A549 (cell line): ENCODE measurements around the gene PLXNB2. TPM values are rescaled to one million over a fixed set of nuclear protein-coding genes. Genes with fewer than 3 reads are reported as not detected.

Experiments
- ATAC-seq, 2 experiments: fragments of 200-7000 bp in 1 of 2; fragments of >200 bp in 1 of 2; cut with Nextera tagmentation in 1 of 2; cut with Tn5 transposase in 1 of 2; 3 replicates each; pipeline versions ENCODE4 v1.8.0 to v1.9.1; 2018 to 2020; ENCODE audit warnings: mild to moderate bottlenecking in 1 of 2, moderate library complexity in 1 of 2
- CTCF ChIA-PET: fragments of 300-600 bp; sonication (Branson Sonifier 250); formaldehyde crosslinking; extraction: SDS; loops from one replicate; lab custom pipeline; 2021; ENCODE audit warnings: antibody characterized with exemption, inconsistent platforms; lab: Yijun Ruan, JAX
- POLR2A ChIA-PET: fragments of 350-600 bp; formaldehyde crosslinking; extraction: SDS; loops from one replicate; lab custom pipeline; 2021; ENCODE audit warnings: antibody characterized with exemption, inconsistent platforms; lab: Yijun Ruan, JAX
- DNase-seq, 2 experiments: peaks; one replicate each; pipeline versions ENCODE4 v3.0.0 to v3.0.0-alpha.2; 2011 to 2016; ENCODE audit warnings: low read depth in 1 of 2, low spot score in 1 of 2
- FAIRE-seq: peaks from 2 replicates; lab custom pipeline; 2011; peaks lifted over from hg19 to GRCh38; lab: Jason Lieb, UNC
- H3K27ac ChIP-seq, 2 experiments: fragments of >200 bp; sonication (Bioruptor Twin); formaldehyde crosslinking; 3 replicates each; pipeline ENCODE4 v1.5.1; 2016 to 2017
- H3K4me1 ChIP-seq: fragments of >200 bp; sonication (Bioruptor Twin); formaldehyde crosslinking; 3 replicates; pipeline ENCODE4 v1.6.1; 2016
- H3K4me2 ChIP-seq: fragments of >200 bp; sonication (Bioruptor Twin); formaldehyde crosslinking; 3 replicates; pipeline ENCODE4 v1.6.1; 2016
- H3K4me3 ChIP-seq: fragments of >200 bp; sonication (Bioruptor Twin); formaldehyde crosslinking; 3 replicates; pipeline ENCODE4 v1.5.1; 2016
- H3K9me3 ChIP-seq: fragments of >200 bp; sonication (Bioruptor Twin); formaldehyde crosslinking; 3 replicates; pipeline ENCODE4 v1.6.1; 2016
- BHLHE40 ChIP-seq: IDR thresholded peaks from 2 replicates; pipeline ENCODE4 v1.6.1; 2012; ENCODE audit warnings: low read depth, low read length, inconsistent platforms
- CBX2 ChIP-seq: fragments of 200-600 bp; sonication (generic); IDR thresholded peaks from 2 replicates; pipeline ENCODE4 v1.6.1; 2016; ENCODE audit warnings: low read depth, mild to moderate bottlenecking, borderline replicate concordance
- CBX8 ChIP-seq: fragments of 200-600 bp; sonication (generic); IDR thresholded peaks from 2 replicates; pipeline ENCODE4 v1.6.1; 2016
- CEBPB ChIP-seq, 2 experiments: fragments of >200 bp in 1 of 2; sonication (Bioruptor Twin) in 1 of 2; formaldehyde crosslinking in 1 of 2; IDR thresholded peaks; 2 replicates each; pipeline ENCODE4 v1.6.1; 2012 to 2016
- E2F6 ChIP-seq: IDR thresholded peaks from 2 replicates; pipeline ENCODE4 v1.6.1; 2012; ENCODE audit warnings: low read depth, borderline replicate concordance
- EHF ChIP-seq: fragments of 250-450 bp; sonication (Bioruptor Pico); IDR thresholded peaks from 2 replicates; pipeline ENCODE4 v1.5.0; 2020; ENCODE audit warnings: mild to moderate bottlenecking
- EP300 ChIP-seq, 2 experiments: fragments of >200 bp; sonication (Bioruptor Twin); formaldehyde crosslinking; IDR thresholded peaks; 2 replicates in 1 of 2; 3 replicates in 1 of 2; pipeline ENCODE4 v1.6.1; 2016 to 2017
- ESRRA ChIP-seq: fragments of 150-350 bp; IDR thresholded peaks from 2 replicates; pipeline ENCODE4 v1.6.1; 2014; ENCODE audit warnings: mild to moderate bottlenecking, low read length, borderline replicate concordance
- HDAC2 ChIP-seq: fragments of 200-600 bp; sonication (generic); IDR thresholded peaks from 2 replicates; pipeline ENCODE4 v1.6.1; 2016
- HEYL ChIP-seq: fragments of 250-450 bp; sonication (Bioruptor Pico); IDR thresholded peaks from 2 replicates; pipeline ENCODE4 v1.8.0; 2021; ENCODE audit warnings: mild to moderate bottlenecking, moderate library complexity
- HOXB13 ChIP-seq: fragments of 250-450 bp; sonication (Bioruptor Pico); IDR thresholded peaks from 2 replicates; pipeline ENCODE4 v1.5.0; 2020; ENCODE audit warnings: low read depth, mild to moderate bottlenecking, moderate library complexity
- JUN ChIP-seq, 2 experiments: fragments of >200 bp; sonication (Bioruptor Twin); formaldehyde crosslinking; IDR thresholded peaks; 2 replicates in 1 of 2; 3 replicates in 1 of 2; pipeline ENCODE4 v1.6.1; 2016 to 2017
- JUNB ChIP-seq: fragments of >200 bp; sonication (Bioruptor Twin); formaldehyde crosslinking; IDR thresholded peaks from 2 replicates; pipeline ENCODE4 v1.6.1; 2016
- KDM5A ChIP-seq: fragments of 200-600 bp; sonication (generic); IDR thresholded peaks from 2 replicates; pipeline ENCODE4 v1.6.1; 2016; ENCODE audit warnings: antibody characterized with exemption, mild to moderate bottlenecking
- MAFK ChIP-seq: fragments of 450-650 bp; IDR thresholded peaks from 2 replicates; pipeline ENCODE4 v1.6.1; 2014; ENCODE audit not compliant: partially characterized antibody
- MAX ChIP-seq: IDR thresholded peaks from 2 replicates; pipeline ENCODE4 v1.6.1; 2012
- NFE2L2 ChIP-seq: fragments of 150-350 bp; conservative IDR thresholded peaks from 2 replicates; pipeline ENCODE4 v1.6.1; 2014; ENCODE audit warnings: low read length
- NPAS2 ChIP-seq: fragments of 250-450 bp; sonication (Bioruptor Pico); IDR thresholded peaks from 2 replicates; pipeline ENCODE4 v1.8.0; 2022; ENCODE audit warnings: mild to moderate bottlenecking, moderate library complexity, borderline replicate concordance
- POLR2AphosphoS2 ChIP-seq: conservative IDR thresholded peaks from 2 replicates; pipeline ENCODE4 v1.6.1; 2012; ENCODE audit warnings: low read length, improper control_type of control experiment, inconsistent platforms
- RAD21 ChIP-seq, 2 experiments: fragments of >200 bp in 1 of 2; sonication (Bioruptor Twin) in 1 of 2; formaldehyde crosslinking in 1 of 2; IDR thresholded peaks in 1 of 2; conservative IDR thresholded peaks in 1 of 2; 2 replicates in 1 of 2; 3 replicates in 1 of 2; pipeline ENCODE4 v1.6.1; 2012 to 2018; ENCODE audit warnings: inconsistent platforms in 1 of 2
- REST ChIP-seq: fragments of 200-600 bp; sonication (generic); IDR thresholded peaks from 2 replicates; pipeline ENCODE4 v1.6.1; 2016; ENCODE audit warnings: antibody characterized with exemption, mild to moderate bottlenecking, moderate library complexity
- TFCP2L1 ChIP-seq: fragments of 250-450 bp; sonication (Bioruptor Pico); IDR thresholded peaks from 2 replicates; pipeline ENCODE4 v1.5.0; 2021; ENCODE audit warnings: mild to moderate bottlenecking
- TP53 ChIP-seq: fragments of 250-450 bp; sonication (Bioruptor Pico); IDR thresholded peaks from 2 replicates; pipeline ENCODE4 v1.5.0; 2021; ENCODE audit warnings: mild to moderate bottlenecking, moderate library complexity
- ZNF302 ChIP-seq: fragments of 250-450 bp; sonication (Bioruptor Pico); IDR thresholded peaks from 2 replicates; pipeline ENCODE4 v1.9.0; 2021; ENCODE audit warnings: inconsistent platforms, mild to moderate bottlenecking, moderate library complexity
- ZSCAN20 ChIP-seq: fragments of 250-450 bp; sonication (Bioruptor Pico); IDR thresholded peaks from 2 replicates; pipeline ENCODE4 v1.8.0; 2022; ENCODE audit warnings: mild to moderate bottlenecking, moderate library complexity
- WGBS: methylation state at CpG from one replicate; pipeline ENCODE4 v1.1.6; 2017; ENCODE audit errors: missing lambda C conversion rate; 5-methylcytosine and 5-hydroxymethylcytosine counted together
- polyA plus RNA-seq, 4 experiments: library from polyadenylated mRNA; depleted of rRNA in 3 of 4; stranded (reverse); fragments of >200 nt; fragmentation: RNase III in 1 of 4; extraction: RNeasy Plus Mini Kit Qiagen cat#74134 plus additional on column Dnase treatment in 1 of 4; gene quantifications; 2 replicates in 3 of 4; 3 replicates in 1 of 4; pipeline ENCODE4 v1.2.3, GENCODE V29; 2011 to 2017
- TF ChIP-seq, protein P1 (sequence below): fragments of >200 bp; sonication (Bioruptor Twin); formaldehyde crosslinking; IDR thresholded peaks from 2 replicates; pipeline ENCODE4 v1.6.1; 2016

Gene PLXNB2
- polyA plus RNA-seq, 2 of the 4 experiments (the other 2 are of a cell fraction), result 24.6 to 64.4 TPM

DNA sequence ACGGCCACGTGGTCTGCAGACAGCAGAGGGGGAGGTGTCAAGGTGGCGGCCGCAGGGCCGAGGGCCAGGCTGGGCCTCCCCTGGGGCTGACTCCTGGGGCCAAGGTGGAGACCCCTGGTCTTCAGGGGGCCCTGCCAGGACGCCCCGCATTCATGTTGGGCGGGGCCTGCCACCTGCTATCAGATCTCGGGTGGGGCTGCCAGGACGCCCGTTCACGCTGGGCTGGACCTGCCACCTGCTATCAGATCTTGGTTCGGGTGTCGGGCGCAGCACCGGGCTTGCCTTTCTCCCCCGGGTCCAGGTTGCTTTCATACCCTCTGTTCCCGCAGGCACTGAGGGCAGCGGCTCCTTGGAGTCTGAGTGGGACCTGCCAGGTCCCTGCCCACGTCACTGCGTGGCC, 21.2 kb downstream of the PLXNB2 start:
- no peak overlapping the region for H3K4me3 ChIP-seq
- no peak for DNase-seq
- WGBS, result 94% methylated on average over 11 of the region's 21 CpGs
- no peak for TF ChIP-seq EHF (CRISPR knock-in tag)
- TF ChIP-seq NFE2L2, result no peak
- TF ChIP-seq POLR2AphosphoS2, result no peak
- TF ChIP-seq ZNF302, result no peak
- TF ChIP-seq CEBPB (IDR thresholded peaks at IDR 0.05), result no peak
- TF ChIP-seq ZSCAN20 (CRISPR knock-in tag), result no peak
- TF ChIP-seq NPAS2 (CRISPR knock-in tag), result no peak
- no peak for TF ChIP-seq BHLHE40
- no peak for TF ChIP-seq MAX
- no peak for TF ChIP-seq E2F6
- TF ChIP-seq ESRRA, result no peak
- no peak for TF ChIP-seq MAFK
- no peak for TF ChIP-seq CBX8
- TF ChIP-seq JUN (IDR thresholded peaks at IDR 0.05), result no peak
- TF ChIP-seq CBX2, result no peak
- no peak for TF ChIP-seq REST
- H3K27ac ChIP-seq, result no peak overlapping the region
- H3K4me1 ChIP-seq, result peaks cover 17% of the 10 kb centered on the region
- no peak for ATAC-seq
- no peak for FAIRE-seq
- ChIA-PET CTCF (no interaction called here), POLR2A (no interaction called here)
- H3K9me3 ChIP-seq, result no peaks in the 10 kb centered on the region
- H3K4me2 ChIP-seq, result no peak overlapping the region

DNA sequence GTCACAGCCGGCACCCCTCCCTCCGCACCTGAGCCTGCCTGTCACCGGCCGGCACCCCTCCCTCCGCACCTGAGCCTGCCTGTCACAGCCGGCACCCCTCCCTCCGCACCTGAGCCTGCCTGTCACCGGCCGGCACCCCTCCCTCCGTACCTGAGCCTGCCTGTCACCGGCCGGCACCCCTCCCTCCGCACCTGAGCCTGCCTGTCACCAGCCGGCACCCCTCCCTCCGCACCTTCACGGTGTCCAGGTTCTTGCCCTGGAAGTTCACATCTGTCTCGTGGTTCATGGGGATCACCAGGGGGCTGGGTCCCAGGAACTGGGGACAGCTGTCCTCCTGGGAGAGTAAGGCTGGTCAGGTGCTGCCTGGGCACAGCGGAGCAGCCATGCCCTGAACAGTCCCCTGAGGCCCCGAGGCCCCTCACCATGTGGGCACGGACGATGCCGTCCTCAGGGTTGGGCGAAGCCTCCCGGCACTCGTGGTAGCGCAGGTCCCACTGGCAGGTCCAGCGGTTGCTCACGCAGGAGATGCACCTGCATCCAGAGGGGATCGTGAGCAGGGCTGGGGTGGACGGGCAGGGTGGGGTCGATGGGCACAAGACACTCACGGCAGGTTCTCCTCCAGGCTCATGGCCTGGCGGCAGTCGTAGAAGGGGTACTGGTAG, 21.7 kb downstream of the PLXNB2 start:
- FAIRE-seq, result no peak
- no peak for ATAC-seq
- TF ChIP-seq MAFK, result no peak
- no peak for TF ChIP-seq TFCP2L1 (CRISPR knock-in tag)
- H3K9me3 ChIP-seq, result no peaks in the 10 kb centered on the region
- ChIA-PET CTCF (no interaction called here), POLR2A (no interaction called here)
- no peak overlapping the region for H3K4me3 ChIP-seq
- no peak overlapping the region for H3K4me2 ChIP-seq
- H3K4me1 ChIP-seq, result peaks cover 17% of the 10 kb centered on the region
- 96% methylated on average over 11 of the region's 34 CpGs for WGBS
- no peak overlapping the region for H3K27ac ChIP-seq
- DNase-seq, result no peak

DNA sequence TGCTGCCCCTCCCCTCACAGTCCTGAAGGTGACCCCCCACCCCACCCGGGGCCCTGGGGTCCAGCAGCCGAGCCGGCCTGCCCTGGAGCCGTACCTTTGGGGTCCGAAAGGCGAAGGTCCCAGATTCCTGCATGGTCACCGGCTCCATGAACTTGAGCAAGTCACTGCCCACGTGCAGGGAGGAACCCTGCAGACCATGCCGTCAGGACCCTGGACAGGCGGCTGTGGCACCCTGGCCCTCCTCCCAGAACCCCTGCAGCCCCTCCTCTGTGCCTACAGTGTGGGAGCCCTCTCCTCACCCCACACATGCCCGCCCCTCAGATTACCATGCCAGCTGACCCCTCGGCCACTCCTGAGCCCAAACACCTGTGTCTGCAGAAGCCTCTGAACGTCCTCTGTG, 23.0 kb downstream of the PLXNB2 start:
- no peaks in the 10 kb centered on the region for H3K9me3 ChIP-seq
- FAIRE-seq (no peak), DNase-seq (no peak), ATAC-seq (no peak)
- no peak overlapping the region for H3K27ac ChIP-seq
- 100% methylated on average over 3 of the region's 13 CpGs for WGBS
- no peak overlapping the region for H3K4me3 ChIP-seq
- CTCF ChIA-PET, result no interaction called here
- H3K4me1 ChIP-seq, result peaks cover 17% of the 10 kb centered on the region
- no peak for TF ChIP-seq EP300 (IDR thresholded peaks at IDR 0.05)
- TF ChIP-seq, protein P1, sequence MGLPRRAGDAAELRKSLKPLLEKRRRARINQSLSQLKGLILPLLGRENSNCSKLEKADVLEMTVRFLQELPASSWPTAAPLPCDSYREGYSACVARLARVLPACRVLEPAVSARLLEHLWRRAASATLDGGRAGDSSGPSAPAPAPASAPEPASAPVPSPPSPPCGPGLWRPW, result no peak
- no peak for TF ChIP-seq TP53 (CRISPR knock-in tag)
- TF ChIP-seq KDM5A, result no peak
- TF ChIP-seq ESRRA, result no peak
- no peak for TF ChIP-seq HOXB13
- TF ChIP-seq CEBPB (IDR thresholded peaks at IDR 0.05), result no peak
- TF ChIP-seq TFCP2L1 (CRISPR knock-in tag), result no peak
- TF ChIP-seq RAD21 (conservative IDR thresholded peaks at IDR 0.05 in 1 of 2, IDR thresholded peaks at IDR 0.05 in 1 of 2), result no peak
- TF ChIP-seq HEYL (CRISPR knock-in tag), result no peak
- TF ChIP-seq JUNB, result no peak
- TF ChIP-seq HDAC2, result no peak
- no peak overlapping the region for H3K4me2 ChIP-seq
- POLR2A ChIA-PET, result no interaction called here
